ENCODE measurements around the gene HS3ST5. TPM values are rescaled to one million over a fixed set of nuclear protein-coding genes. Genes with fewer than 3 reads are reported as not detected.

Gene HS3ST5
- total RNA-seq, 1 donor from 2014 or later: not detected

DNA sequence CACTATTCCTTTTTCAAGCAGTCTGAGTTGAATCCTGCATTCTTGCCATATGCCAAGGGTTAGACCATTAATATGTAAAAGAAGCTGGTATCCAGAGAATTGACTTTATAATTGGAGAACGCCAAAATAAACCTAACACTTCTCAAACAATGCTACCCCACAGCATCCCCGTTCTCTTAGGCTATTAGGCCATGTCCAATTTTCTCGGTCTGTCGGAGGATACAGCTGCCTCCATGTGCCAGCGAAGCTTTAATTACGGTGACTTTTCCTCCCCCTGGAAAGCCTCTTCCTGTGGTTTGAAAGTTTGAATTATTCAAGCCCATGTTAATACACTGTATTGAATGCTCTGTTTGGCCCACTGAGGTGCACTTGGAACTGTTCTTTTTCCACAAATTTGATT is 60.5 kb downstream of the HS3ST5 start:
- no peak for FAIRE-seq
- TF ChIP-seq, protein P1, sequence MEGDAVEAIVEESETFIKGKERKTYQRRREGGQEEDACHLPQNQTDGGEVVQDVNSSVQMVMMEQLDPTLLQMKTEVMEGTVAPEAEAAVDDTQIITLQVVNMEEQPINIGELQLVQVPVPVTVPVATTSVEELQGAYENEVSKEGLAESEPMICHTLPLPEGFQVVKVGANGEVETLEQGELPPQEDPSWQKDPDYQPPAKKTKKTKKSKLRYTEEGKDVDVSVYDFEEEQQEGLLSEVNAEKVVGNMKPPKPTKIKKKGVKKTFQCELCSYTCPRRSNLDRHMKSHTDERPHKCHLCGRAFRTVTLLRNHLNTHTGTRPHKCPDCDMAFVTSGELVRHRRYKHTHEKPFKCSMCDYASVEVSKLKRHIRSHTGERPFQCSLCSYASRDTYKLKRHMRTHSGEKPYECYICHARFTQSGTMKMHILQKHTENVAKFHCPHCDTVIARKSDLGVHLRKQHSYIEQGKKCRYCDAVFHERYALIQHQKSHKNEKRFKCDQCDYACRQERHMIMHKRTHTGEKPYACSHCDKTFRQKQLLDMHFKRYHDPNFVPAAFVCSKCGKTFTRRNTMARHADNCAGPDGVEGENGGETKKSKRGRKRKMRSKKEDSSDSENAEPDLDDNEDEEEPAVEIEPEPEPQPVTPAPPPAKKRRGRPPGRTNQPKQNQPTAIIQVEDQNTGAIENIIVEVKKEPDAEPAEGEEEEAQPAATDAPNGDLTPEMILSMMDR (IDR thresholded peaks at IDR 0.05; ENCODE audit: insufficient read depth, low read length, severe bottlenecking): no peak
- DNase-seq (ENCODE audit: low read depth): no peak
- Histone ChIP-seq H3K36me3 (ENCODE audit: control insufficient read depth, insufficient read depth, low read length) (no peaks in the 10 kb centered on the region), H3K4me3 (ENCODE audit: low read depth, low read length) (no peak overlapping the region), H3K27me3 (ENCODE audit: control insufficient read depth, insufficient read depth, low read length) (no peaks in the 10 kb centered on the region)

DNA sequence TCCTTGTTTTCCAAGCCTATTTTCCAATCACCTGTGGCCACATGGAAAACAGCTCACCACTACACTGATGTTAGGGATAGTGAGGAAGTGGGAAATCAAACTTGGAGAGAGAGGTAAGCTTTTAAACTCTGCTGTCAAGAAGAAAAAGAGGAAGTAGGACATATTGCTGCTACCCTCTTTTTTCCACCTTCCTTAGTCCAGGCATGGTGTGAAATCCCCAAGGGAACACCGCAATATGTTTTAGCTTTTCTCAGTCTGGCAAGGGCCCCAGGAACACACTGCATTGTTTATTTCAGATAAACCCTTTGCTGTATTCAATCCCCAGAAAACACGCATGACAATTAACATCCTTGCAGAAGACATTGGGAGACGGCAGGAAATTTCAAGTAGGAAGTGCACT is 61.3 kb downstream of the HS3ST5 start:
- no peak for FAIRE-seq
- Histone ChIP-seq H3K4me3 (ENCODE audit: low read depth, low read length) (no peak overlapping the region), H3K36me3 (ENCODE audit: control insufficient read depth, insufficient read depth, low read length) (no peaks in the 10 kb centered on the region), H3K27me3 (ENCODE audit: control insufficient read depth, insufficient read depth, low read length) (no peaks in the 10 kb centered on the region)
- TF ChIP-seq, protein P1 (IDR thresholded peaks at IDR 0.05; ENCODE audit: insufficient read depth, low read length, severe bottlenecking): no peak
- DNase-seq (ENCODE audit: low read depth): no peak

DNA sequence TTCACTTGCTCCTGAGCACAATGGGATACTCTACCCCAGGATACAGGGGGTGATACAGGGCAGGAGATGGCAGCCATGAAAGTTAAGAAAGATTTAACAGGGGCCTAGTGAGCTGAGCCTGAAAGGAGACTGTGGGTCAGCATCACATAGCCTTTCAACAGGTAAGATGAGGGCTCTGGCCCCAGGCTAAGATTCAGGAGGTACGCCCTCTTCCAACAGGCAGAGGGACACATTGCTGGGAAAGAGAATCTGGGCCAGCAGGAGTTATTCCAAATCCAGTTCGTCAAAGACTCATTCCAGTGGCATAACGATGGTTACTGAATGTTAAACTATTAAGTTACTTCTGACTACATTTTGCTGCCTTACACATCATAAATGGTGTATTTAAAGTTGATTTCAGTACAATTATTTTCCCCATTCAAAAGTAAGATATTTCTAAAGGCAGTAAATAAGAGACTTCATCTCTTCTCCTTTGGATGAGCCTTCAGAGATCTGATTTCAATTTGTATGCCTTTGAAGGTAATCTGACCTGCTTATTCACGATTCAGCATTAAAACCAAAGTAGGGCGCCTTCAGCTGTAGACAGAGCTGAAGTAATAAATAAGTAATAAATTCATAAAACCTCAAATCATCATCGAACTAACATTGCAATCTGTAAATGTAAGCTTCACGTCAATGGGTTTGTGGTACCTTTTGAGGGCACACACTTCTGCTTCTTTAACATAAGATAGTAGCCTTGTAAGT is 62.4 kb downstream of the HS3ST5 start:
- TF ChIP-seq, protein P1 (IDR thresholded peaks at IDR 0.05; ENCODE audit: insufficient read depth, low read length, severe bottlenecking): no peak
- Histone ChIP-seq H3K36me3 (ENCODE audit: control insufficient read depth, insufficient read depth, low read length) (no peaks in the 10 kb centered on the region), H3K27me3 (ENCODE audit: control insufficient read depth, insufficient read depth, low read length) (no peaks in the 10 kb centered on the region), H3K4me3 (ENCODE audit: low read depth, low read length) (no peak overlapping the region)
- FAIRE-seq (no peak), DNase-seq (ENCODE audit: low read depth) (no peak)

DNA sequence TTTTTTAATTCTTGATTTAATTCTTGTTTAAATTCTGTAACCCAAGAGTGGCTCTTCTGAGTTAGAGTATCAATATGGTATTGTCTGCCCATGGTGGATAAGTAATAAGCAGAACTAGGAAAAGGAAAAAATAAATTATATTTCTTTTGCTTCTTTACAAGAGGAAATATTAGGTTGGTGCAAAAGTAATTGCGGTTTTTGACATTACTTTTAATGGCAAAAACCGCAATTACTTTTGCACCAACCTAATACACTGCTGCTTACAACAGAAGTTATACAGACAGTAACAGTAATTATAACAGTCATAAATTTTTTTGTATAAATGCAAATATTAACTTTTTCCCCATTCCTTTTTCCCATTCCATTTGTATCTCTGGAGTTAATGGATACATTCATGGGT is 65.6 kb downstream of the HS3ST5 start:
- H3K27me3 ChIP-seq (ENCODE audit: control insufficient read depth, insufficient read depth, low read length): no peaks in the 10 kb centered on the region
- TF ChIP-seq, protein P1 (IDR thresholded peaks at IDR 0.05; ENCODE audit: insufficient read depth, low read length, severe bottlenecking): no peak
- no peaks in the 10 kb centered on the region for H3K36me3 ChIP-seq (ENCODE audit: control insufficient read depth, insufficient read depth, low read length)
- no peak for FAIRE-seq
- no peak for DNase-seq (ENCODE audit: low read depth)
- no peak overlapping the region for H3K4me3 ChIP-seq (ENCODE audit: low read depth, low read length)

DNA sequence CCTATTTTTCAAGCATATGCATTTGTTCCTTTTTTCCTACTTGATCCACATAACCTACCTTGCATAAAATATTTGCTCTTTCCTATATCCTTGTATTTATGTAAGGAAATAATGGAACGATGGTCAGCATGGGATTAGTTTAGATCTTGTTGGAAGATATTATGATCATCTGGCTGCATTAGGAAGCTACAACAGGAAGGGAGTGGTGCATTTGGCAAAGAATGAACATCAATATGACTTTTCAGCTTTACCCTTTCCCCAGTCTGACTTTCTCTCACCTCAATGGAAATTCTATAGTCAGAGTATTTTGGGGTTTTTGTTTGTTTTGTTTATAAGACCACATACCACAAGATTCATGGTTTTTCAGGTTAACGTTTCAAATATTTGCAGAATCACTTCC is 66.0 kb downstream of the HS3ST5 start:
- no peak for FAIRE-seq

More for the DNA sequence above, 66.0 kb downstream of the HS3ST5 start:
- no peak for DNase-seq (ENCODE audit: low read depth)
- Histone ChIP-seq H3K27me3 (ENCODE audit: control insufficient read depth, insufficient read depth, low read length) (no peaks in the 10 kb centered on the region), H3K4me3 (ENCODE audit: low read depth, low read length) (no peak overlapping the region), H3K36me3 (ENCODE audit: control insufficient read depth, insufficient read depth, low read length) (no peaks in the 10 kb centered on the region)
- TF ChIP-seq, protein P1 (IDR thresholded peaks at IDR 0.05; ENCODE audit: insufficient read depth, low read length, severe bottlenecking): no peak
